ENCODE data around the gene FAM163B. TPM values are rescaled to one million over a fixed set of nuclear protein-coding genes. Genes with fewer than 3 reads are reported as not detected.

Gene FAM163B
- total RNA-seq = not detected in 2 replicates
- not detected in 2 replicates for polyA plus RNA-seq
- polyA plus RNA-seq (2011; cell fraction: cytosol; rRNA removed) = not detected in 2 replicates
- not detected in 2 replicates for polyA plus RNA-seq (2011; cell fraction: nucleus; rRNA removed)
- not detected in 2 replicates for polyA plus RNA-seq (2012)
- polyA minus RNA-seq = not detected in 2 replicates
- polyA minus RNA-seq (2011; cell fraction: cytosol; rRNA and poly(A)+ RNA removed) = not detected
- not detected in 2 replicates for polyA minus RNA-seq (2011; cell fraction: nucleus; rRNA and poly(A)+ RNA removed)
- Bru-seq, nascent RNA = not detected
- not detected for BruChase-seq, experiment 1, labeled RNA remaining after a 6-hour chase
- percentile 10 among the genes with signal in this experiment for BruChase-seq, experiment 2, labeled RNA remaining after a 2-hour chase
- long read RNA-seq = 0 reads

- intact Hi-C loops (cut with micrococcal nuclease) (no loop called here), dilution Hi-C loops (cut with MboI; ENCODE audit: extremely low pct_ligation_motif_present, low sequenced_read_pairs) (no loop called here)
- Histone ChIP-seq H2AFZ (ENCODE audit: low read depth, low read length) (no peak within 1 kb of the TSS), H3K4me1 (ENCODE audit: control insufficient read depth, extremely low read depth, insufficient read depth, low read length) (no peaks in the 10 kb centered on the region), H3K9ac (replicated peaks; ENCODE audit: extremely low read depth, insufficient read depth, low read length) (no peak within 1 kb of the TSS), H4K20me1 (replicated peaks; ENCODE audit: control insufficient read depth, extremely low read depth, insufficient read depth, low read length) (no peaks in the 10 kb centered on the region), H3K9me3 (replicated peaks; ENCODE audit: control insufficient read depth, insufficient read depth, low read length) (no peaks in the 10 kb centered on the region), H3K36me3 (ENCODE audit: control insufficient read depth in 2 of 2, extremely low read depth in 1 of 2, insufficient read depth in 2 of 2, low read length in 2 of 2) (no peaks in the 10 kb centered on the region), H3K9me1 (replicated peaks; ENCODE audit: control insufficient read depth, extremely low read depth, insufficient read depth, low read length) (no peaks in the 10 kb centered on the region), H3K27me3 (ENCODE audit: control insufficient read depth in 2 of 2, insufficient read depth in 2 of 2, low read length in 2 of 2) (peaks cover 0 to 3% of the 10 kb centered on the region in 2 experiments), H3K4me3 (replicated peaks in 1 of 3; ENCODE audit: insufficient read depth in 1 of 3, low read depth in 1 of 3, low read length in 3 of 3) (no peak within 1 kb of the TSS), H3K4me2 (ENCODE audit: insufficient read depth, low read length) (no peak within 1 kb of the TSS), H3K27ac (ENCODE audit: insufficient read depth, low read depth, low read length) (no peak within 1 kb of the TSS), H3K79me2 (ENCODE audit: control insufficient read depth, insufficient read depth, low read length) (no peaks in the 10 kb centered on the region)
- POLR2A ChIA-PET = no interaction called here
- no TSS peak for BruUV-seq (replicated peaks)
- DNase-seq (ENCODE audit: low read depth, low spot score) = peak; percentile 22
- FAIRE-seq = no peak
- CTCF ChIA-PET = interaction anchor here (0.9 kb wide), 1 partner anchor 13 kb away, joined by 3 read pairs; no protein-coding TSS in a partner anchor
- TF ChIP-seq POLR2A (IDR thresholded peaks at IDR 0.05; ENCODE audit: low read depth, low read length) = no peak
- TF ChIP-seq FOS (IDR thresholded peaks at IDR 0.05; ENCODE audit: borderline replicate concordance, insufficient read depth, low read length) = no peak
- no peak for TF ChIP-seq POLR2AphosphoS5 (IDR thresholded peaks at IDR 0.05; ENCODE audit: insufficient read depth, low read depth, low read length)
- TF ChIP-seq JUN (IDR thresholded peaks at IDR 0.05; ENCODE audit: borderline replicate concordance, insufficient read depth, insufficient read length, low read depth) = no peak
- no peak for TF ChIP-seq GATA2 (IDR thresholded peaks at IDR 0.05; ENCODE audit: insufficient read depth, insufficient read length, low read depth, low read length)
Observed at GRCh38 chr9:133609311-133610098, at the start of gene FAM163B. Gene FAM163B, minus strand, starts transcription at chr9:133609389. Its CDS starts 29,166 bp downstream, at chr9:133580223.

Measured in endothelial cell of umbilical vein (primary cell).